Omental fat pad (tissue), 4 donors: Measurements from ENCODE around the gene PLIN3. TPM values are rescaled to one million over a fixed set of nuclear protein-coding genes. Genes with fewer than 3 reads are reported as not detected.

Source experiments
- ATAC-seq: fragments of 150-250 bp; one replicate; pipeline ENCODE4 v1.9.1; 2016; ENCODE audit warnings: mild to moderate bottlenecking, moderate library complexity; ENCODE audit not compliant: low FRiP score
- DNase-seq: peaks from one replicate; pipeline ENCODE4 v3.0.0-alpha.2; 2019; ENCODE audit warnings: low spot score
- CTCF ChIP-seq, 3 donors: fragments of 450-650 bp; IDR thresholded peaks; one replicate each; pipeline ENCODE4 v1.5.1; 2016 to 2017; ENCODE audit warnings: antibody characterized with exemption in 3 of 3, mild to moderate bottlenecking in 3 of 3, moderate library complexity in 2 of 3
- total RNA-seq, 4 donors: library from RNA; depleted of rRNA; stranded (reverse); fragments of >200 nt; gene quantifications; one replicate each; pipeline ENCODE4 v1.1.0, GENCODE V29; 2016

Gene PLIN3
- total RNA-seq, 4 donors from 2014 or later = 23.1 to 64.0 (median 33.8) TPM

DNA sequence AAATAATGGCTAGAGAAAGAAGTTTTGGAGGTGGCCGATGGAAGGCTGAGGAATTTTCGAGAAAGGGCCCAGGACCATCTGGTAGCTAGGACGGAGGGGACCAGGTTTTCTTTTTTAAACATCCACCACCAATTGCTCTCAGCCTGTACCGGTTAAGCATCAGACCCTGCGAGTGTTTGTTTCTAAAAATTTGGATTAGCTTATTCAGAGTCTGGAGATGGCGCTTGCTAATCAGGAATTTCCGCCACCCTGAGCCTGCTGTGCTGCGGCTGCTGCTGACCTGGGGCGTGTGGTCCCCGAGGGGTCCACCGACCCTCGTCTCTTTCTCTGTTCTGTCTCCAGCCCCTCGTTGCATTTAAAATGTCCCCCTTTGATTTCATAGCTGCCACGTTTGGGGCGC, 43.8 kb upstream of the PLIN3 start:
- ATAC-seq (no peak), DNase-seq (no peak)
- TF ChIP-seq CTCF (IDR thresholded peaks at IDR 0.05) = no peak

DNA sequence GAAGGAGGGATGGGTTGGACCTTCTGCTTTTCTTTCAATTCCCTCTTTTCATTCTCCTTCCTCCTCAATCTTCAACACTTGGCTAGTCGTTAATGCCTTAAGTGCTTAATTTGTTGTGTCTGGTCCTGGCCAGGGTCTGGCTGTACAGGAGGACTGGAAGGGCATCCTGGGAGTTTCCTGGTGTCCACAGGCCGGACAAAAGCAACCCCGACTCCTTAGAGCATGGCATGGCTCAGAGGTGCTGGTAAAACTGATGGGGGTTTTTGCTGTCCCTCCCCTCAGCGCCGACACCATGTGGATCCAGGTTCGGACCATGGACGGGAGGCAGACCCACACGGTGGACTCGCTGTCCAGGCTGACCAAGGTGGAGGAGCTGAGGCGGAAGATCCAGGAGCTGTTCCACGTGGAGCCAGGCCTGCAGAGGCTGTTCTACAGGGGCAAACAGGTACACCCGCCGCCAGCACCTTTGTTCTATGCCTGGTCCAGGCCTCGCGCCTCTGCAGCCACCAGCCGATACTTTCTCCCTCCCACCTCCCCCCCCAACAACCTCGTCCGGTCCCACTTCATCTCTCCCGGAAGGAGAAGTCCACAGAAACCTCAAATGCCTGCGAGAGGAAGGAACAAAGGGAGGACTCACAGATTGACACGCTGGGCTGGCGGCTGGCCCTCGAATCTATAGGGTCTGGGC, 43.3 kb upstream of the PLIN3 start:
- no peak for ATAC-seq
- no peak for TF ChIP-seq CTCF (IDR thresholded peaks at IDR 0.05)
- DNase-seq = no peak

DNA sequence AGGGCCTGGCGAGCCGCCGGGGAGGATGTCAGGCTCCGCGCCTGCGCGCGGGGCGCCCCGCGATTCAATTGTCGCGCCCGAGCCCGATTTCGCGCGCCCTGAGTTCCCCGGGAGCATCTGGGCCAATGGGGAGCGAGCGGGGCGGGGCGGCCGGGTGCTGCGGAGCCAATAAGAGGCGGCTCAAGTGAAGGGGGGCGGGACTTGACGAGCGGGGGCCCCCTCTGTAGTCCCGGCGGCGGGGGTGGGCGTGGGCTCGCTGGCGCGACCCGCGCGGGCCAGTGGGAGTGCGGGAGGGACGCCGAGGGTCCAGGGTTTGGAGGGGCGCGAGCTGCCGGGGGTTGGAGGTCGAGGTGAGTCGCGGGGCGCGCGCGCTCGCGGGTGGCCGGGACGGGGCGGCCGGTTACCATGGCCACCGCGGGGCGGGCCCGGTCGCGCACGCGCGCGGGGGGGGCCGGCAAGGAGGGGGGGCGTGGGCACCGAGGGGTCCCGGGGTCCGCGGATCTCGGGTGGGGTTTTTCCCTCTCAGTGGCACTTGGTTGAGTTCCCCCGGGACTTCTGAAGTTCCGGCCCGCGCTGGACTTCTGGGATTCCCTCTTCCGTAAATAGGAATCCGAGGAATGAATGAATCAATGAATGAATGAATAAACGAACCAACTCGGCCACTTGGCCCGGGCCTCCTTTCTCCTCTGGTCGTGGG, 42.6 kb upstream of the PLIN3 start:
- DNase-seq (peak; percentile 83), ATAC-seq (peak; percentile 83)
- TF ChIP-seq CTCF (IDR thresholded peaks at IDR 0.05) = no peak

- TF ChIP-seq CTCF (IDR thresholded peaks at IDR 0.05) = no peak
- ATAC-seq (no peak), DNase-seq (no peak)
Observed at GRCh38 chr19:4909156-4909896, 41.9 kb upstream of the PLIN3 start, which contains the start of gene UHRF1. Gene UHRF1, plus strand, starts transcription at chr19:4909501. Its CDS starts 1,385 bp downstream, at chr19:4910886.

GRCh38 chr19:4908781-4909155, 41.3 kb upstream of the PLIN3 start:
- ATAC-seq (no peak), DNase-seq (no peak)
- TF ChIP-seq CTCF (IDR thresholded peaks at IDR 0.05) = no peak

GRCh38 chr19:4908360-4908759, 40.9 kb upstream of the PLIN3 start:
- no peak for TF ChIP-seq CTCF (IDR thresholded peaks at IDR 0.05)
- DNase-seq (no peak), ATAC-seq (no peak)
